GM18907 (cell line): Measurements from ENCODE around the gene ATP10A.

Source experiments
- ATAC-seq: cut with Tn5 transposase; IDR thresholded peaks from one replicate; pipeline ENCODE4 v1.9.1; 2021; ENCODE audit warnings: mild to moderate bottlenecking, moderate library complexity; ENCODE audit not compliant: unreplicated experiment

The ATP10A gene

DNA sequence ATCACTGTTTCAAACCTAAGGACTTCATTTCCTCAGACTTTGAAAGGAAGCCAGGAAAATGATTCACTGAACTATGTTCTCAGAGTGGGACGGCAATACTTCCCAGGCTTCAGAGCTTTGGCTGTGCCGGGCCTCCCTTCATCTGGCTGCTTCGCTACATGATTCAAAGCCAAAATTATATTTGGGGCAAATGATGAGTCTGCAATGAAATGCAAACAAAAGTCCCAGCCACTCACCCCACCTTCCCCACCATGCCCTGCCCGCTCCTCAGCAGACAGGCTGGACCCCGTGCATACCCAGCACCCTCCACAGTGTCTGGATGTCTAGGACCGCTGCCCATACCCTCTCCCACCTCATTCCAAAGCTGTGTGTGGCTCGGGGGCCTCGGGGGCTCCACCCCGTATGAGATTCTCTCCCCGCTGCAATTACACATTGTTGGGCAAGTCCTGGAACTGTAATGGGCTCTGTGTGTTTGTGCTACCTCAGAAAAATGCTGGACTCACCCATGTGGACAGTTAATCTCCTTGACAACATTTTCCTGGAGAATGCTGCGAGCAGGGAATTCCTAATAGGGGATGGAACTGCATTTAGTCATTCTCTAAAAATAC lies 32.2 kb downstream of the ATP10A start:
- ATAC-seq, result no peak

DNA sequence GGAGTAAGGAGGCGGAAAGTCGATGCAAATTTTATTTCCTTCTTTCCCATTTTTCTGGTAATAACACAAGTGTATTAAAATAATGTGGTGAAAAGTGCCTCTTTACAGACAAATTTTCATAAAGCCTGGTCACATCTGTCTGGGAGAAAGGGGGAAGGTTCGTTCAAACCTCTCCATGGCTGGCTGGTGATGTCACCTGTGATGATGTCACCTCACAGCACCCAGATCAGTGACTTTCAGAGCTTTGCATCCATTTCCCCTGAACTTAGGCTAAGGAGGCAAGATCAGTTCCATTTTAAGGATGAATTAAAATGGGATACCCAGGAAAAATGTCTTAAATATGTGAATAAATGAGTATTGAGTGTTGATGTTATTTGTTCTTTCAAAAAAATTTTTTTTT lies 34.1 kb downstream of the ATP10A start:
- no peak for ATAC-seq

DNA sequence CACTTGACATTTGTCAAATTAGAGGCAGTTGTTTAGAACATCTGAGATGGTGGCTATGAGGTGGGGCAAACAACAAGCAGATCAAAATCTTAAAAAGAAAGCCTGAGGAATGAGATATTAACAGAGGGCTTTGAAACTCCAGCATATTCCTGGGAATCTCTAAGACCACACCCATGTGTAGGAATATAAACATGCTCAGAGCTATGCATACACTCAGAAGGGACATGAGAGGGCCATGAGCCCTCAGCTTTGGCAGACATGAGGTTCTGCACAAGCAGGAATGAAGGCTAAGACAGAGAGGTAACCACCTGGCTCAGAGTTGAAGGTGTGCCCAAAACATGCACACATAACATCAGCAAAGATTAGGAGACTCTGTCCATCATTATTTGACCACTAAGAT lies 37.9 kb downstream of the ATP10A start:
- ATAC-seq, result no peak

- no peak for ATAC-seq
These were observed 38.5 kb downstream of the ATP10A start for GRCh38 chr15:25824618-25825017.

GRCh38 chr15:25812845-25813244 lies 50.3 kb downstream of the ATP10A start:
- no peak for ATAC-seq

DNA sequence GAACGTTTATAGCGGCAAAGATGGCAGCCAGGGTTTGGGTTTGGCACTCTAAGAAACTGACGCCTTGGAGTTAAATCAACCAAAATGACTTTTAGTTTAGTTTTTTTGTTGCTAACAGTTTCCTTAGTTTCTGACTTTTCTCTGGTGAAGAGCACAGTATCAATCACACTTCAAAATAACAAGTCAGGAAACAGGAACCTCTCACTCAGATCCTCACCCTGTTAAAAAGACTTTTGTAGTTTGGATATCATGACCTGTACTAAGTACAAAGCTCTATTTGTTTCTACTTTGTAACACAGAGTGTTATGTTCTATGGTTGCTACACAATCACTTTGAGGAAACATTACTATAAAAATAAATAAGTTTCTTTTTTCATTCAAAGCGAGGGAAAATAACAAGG lies 51.1 kb downstream of the ATP10A start:
- ATAC-seq, result no peak

GRCh38 chr15:25811481-25811906 lies 51.6 kb downstream of the ATP10A start:
- ATAC-seq, result peak; percentile 97

DNA sequence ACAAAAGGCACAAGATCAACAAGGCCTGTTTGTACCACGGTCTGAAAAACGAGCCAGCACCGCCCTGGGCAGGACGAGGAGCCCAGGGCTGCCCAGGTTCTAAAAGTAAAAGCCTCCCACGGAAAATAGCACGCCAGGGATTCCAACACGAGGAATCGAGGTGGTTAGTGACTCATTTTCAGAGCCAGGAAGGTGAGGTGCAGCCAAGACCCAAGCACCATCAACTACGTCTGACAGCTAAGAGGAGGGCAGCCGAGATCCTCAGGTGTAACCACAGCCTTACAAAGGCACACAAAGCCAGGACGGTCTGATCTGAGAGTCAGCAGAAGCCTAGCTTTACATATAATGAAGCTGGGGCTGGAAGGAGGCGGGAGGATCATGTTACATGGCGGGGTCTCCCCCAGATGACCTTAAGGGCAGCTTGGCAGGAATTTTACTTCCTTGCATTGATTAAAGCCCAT lies 52.5 kb downstream of the ATP10A start:
- no peak for ATAC-seq

DNA sequence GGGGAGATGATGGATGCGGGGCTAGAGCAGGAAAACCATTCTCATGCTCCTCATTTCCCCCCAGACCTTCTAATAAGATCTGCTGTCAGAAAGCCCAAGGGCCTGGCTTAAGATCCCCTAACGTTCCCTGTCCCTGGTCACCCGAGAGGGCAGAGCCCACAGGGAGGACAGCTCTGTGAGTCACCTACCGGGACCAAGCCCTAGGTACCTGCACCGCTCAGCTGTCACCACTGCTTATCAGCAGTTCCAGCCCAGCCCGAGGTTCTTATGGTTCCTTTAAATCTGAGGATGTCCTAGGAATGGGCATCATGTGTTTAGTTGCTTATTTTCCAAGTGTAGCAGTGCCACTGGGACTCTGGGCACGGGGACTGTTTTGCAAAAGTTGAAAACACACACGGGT lies 53.0 kb downstream of the ATP10A start:
- ATAC-seq, result no peak

DNA sequence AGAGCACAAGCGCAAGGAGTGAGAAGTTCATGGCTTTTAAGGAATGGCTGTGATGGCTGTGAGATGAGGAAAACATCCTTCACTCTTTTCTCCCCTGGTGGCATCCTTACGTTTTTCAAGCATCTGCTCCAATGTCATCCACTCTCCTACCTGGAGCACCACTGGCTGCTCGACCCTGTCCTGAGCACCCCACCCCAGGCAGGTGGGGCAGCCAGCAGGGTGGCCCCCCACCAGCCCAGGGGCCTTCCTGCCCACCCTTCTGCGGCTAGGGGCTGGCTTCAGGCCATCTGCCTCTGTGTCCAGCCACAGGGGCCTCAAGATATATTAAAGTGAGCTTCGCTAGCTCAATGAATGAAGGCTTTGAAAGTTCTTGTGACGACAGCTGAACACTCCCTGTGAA lies 56.1 kb downstream of the ATP10A start:
- no peak for ATAC-seq

DNA sequence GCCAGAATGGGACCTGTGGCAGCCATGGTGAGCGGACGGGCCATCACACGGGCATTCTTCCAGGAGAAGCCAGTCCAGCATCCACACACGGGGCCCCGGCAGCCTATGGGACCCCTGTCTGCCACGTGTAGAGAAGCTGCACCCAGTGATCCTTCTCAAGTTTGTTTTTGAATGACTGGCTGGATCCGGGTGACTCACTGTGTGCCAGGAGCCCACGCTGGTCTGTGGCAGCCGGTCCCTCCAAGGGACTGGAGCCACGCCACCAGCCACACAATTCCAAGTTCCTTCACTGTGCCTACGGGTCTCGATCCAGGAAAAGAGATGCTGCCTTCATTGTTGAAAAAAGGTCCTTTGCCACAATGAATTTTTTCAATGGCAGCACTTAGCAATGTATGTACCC lies 58.1 kb downstream of the ATP10A start:
- ATAC-seq, result no peak

DNA sequence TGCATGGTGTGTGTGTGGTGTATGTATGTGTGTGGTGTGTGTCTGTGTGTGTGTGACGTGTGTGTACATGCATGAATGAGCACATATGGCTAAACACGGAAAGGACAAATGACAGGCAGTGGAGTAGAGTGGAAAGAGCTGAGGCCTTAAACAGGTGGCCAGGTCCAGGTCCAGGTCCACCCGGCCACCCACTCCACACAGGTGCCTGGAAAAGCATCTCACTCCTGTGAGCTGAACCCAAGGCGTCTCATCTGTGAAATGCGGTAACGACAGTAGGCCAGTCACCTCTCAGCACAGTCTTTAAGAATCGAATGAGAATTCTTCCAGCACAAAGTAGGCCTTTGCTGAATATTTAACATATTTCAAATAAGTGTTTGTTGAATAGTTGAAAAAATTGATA lies 58.7 kb downstream of the ATP10A start:
- no peak for ATAC-seq

DNA sequence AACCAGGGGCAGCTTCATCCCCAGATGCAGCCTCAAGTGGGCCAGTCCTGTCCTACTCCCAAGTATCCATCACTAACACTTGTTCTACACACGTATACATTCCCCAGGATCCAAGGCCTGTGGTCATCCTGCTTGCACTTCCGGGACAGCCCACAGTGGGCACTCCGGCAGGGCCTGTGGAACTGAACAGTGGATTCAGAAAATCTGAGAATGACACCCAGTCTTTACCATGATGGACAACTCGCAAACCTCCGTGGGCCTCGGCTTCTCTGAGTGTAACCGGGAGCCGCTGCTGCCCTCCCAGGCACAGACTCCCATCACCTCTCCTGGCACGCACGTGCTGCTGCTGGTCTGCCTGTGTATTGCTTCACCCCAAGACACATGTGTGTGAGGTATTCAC lies 59.6 kb downstream of the ATP10A start:
- ATAC-seq, result no peak

- ATAC-seq, result no peak
These were observed 60.1 kb downstream of the ATP10A start for GRCh38 chr15:25803036-25803435.

DNA sequence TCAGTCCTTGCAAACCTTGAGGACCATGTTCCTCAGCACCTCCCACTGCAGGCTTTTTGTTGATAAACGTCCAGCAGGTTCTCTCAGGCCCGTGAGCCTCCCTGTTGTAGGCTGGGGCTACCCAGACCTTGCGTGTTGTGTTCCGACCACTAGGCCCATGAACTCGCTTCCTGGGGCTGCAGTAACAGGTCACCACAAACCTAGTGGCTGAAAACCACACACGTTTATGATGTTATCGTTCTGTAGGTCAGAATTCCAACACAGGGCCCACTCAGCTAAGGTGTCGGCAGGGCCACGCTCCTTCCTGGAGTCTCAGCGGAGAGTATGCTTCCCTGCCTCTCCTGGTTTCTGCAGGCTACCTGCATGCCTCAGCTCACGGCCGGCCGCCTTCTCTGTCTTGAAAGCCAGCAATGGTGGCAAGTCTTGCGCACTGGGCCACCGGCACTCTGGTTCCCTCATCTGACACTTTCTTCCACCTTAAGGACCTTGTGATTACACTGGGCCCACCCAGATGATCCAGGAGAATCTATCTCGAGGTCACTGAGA lies 60.8 kb downstream of the ATP10A start:
- ATAC-seq, result no peak

- no peak for ATAC-seq
These were observed 61.4 kb downstream of the ATP10A start for GRCh38 chr15:25801586-25802284.

DNA sequence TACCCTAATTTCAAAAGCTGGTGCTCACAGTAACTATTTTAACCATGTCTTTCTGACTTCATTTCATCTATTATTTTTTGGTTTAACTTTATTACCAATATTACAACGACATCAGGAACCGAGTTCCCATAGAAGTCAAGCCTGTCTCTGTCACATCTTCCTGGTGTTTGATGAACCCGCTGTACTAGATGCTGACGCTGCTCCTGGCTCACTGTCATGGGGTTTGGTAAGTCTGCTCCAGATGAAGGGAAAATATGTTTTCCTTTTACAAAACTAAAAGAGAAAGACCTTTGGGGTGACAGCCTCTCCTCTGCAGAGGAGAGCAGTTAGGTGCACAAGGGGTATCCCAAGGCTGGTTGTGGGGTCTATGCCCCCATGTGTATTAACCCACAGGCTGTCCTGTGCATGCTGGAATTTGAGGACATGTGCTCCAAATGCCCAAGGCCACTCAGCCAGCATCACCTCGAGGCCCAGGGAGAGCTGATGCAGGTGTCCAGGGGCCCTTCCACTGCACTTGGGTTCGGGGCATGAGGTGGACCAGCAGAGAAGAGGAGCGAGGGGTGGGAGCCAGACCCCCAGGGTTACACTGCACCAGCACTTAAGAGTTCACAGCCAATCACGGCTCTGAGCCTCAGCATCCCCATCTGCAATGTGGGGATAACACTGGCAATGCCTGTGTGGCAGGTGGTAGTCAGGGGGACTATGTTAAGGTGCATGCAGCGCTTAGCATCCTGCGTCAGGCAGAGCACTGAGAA lies 62.2 kb downstream of the ATP10A start:
- no peak for ATAC-seq

- ATAC-seq, result no peak
These were observed 63.0 kb downstream of the ATP10A start for GRCh38 chr15:25799906-25800700.

DNA sequence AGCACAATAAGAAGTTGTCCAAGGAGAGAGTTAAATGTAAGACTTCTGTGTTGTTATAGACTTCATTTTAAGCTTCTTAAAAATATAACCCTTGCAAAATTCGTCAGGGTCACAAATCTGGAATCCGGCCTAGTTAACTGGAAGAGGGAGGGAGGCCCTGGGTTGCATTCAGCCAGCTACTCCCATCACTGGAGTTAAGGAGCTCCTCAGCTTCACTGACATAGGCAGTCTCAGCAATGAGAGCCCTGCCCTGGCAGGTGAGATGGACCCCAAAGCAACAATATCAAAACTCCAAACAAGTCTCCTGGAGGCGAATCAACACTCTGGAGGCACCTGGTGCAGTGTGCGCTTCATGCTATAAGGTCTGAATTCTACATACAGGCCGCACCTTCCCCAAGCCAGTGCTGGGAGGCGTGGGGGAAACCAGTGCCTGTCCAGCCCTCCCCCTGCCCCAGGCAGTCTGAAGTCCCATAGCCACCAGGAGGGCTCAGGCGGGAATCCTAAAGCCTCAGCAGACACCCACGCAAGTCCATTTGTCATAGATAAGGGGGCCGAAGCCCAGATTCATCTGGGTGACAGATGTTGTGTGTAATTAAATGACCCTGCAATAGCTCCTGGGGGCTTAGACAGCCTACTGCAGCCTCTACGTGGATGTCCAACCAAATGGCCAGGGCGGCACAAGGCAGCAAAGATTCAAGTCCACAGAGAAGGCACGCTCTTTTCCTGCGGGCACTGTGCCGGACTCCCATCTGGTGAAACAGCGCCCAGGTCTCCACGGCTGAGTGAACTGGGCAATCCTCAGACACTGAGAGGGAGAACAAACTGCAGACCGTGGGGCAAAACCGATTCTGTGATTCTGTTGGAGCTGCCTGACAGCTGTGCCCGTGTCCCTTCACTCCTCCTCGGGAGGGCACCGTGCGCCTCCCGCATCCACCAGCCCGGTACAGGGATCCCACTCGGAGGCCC lies 64.9 kb downstream of the ATP10A start:
- ATAC-seq, result no peak

GRCh38 chr15:25797511-25797935 lies 65.6 kb downstream of the ATP10A start:
- no peak for ATAC-seq
